HEK293 (cell line): ENCODE results near the gene CELSR1.

ENCODE experiments used
- ZNF121 ChIP-seq: fragments of 450-650 bp; formaldehyde crosslinking; IDR thresholded peaks from 2 replicates; pipeline ENCODE4 v1.5.1; 2016; ENCODE audit warnings: missing biosample characterization, missing genetic modification characterization
- ZNF266 ChIP-seq: fragments of 450-650 bp; formaldehyde crosslinking; IDR thresholded peaks from 2 replicates; pipeline ENCODE4 v1.5.1; 2016; ENCODE audit warnings: missing biosample characterization, missing genetic modification characterization, low read depth
- ZNF785 ChIP-seq: fragments of 450-650 bp; formaldehyde crosslinking; IDR thresholded peaks from 2 replicates; pipeline ENCODE4 v1.5.1; 2016; ENCODE audit warnings: missing biosample characterization, missing genetic modification characterization
- TF ChIP-seq, protein P1 (sequence below): fragments of 450-650 bp; formaldehyde crosslinking; IDR thresholded peaks from 2 replicates; pipeline ENCODE4 v1.5.1; 2016; ENCODE audit warnings: missing biosample characterization, missing genetic modification characterization
- TF ChIP-seq, protein P2 (sequence below): fragments of 450-650 bp; formaldehyde crosslinking; IDR thresholded peaks from 2 replicates; pipeline ENCODE4 v1.5.1; 2016; ENCODE audit warnings: missing biosample characterization, missing genetic modification characterization

DNA sequence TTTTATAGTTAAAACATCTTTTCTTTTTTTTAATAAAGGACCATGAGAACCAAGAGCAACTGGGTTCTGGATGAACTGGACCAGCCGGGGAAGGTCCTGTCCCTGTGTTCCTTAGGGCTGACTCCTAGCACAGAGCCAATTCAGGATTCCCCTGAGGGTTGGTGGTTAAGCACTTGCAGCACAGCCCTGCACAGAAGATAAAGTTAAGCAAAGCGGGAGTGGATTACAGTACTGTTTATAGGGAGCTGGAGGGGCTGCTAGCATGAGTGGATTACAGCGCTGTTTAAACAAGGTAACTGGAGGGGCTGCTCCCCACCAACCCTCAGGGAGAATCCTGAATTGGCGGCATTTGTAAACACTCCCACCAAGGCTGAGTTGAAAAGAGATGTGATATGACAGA is 90.6 kb downstream of the CELSR1 start:
- TF ChIP-seq, protein P1, sequence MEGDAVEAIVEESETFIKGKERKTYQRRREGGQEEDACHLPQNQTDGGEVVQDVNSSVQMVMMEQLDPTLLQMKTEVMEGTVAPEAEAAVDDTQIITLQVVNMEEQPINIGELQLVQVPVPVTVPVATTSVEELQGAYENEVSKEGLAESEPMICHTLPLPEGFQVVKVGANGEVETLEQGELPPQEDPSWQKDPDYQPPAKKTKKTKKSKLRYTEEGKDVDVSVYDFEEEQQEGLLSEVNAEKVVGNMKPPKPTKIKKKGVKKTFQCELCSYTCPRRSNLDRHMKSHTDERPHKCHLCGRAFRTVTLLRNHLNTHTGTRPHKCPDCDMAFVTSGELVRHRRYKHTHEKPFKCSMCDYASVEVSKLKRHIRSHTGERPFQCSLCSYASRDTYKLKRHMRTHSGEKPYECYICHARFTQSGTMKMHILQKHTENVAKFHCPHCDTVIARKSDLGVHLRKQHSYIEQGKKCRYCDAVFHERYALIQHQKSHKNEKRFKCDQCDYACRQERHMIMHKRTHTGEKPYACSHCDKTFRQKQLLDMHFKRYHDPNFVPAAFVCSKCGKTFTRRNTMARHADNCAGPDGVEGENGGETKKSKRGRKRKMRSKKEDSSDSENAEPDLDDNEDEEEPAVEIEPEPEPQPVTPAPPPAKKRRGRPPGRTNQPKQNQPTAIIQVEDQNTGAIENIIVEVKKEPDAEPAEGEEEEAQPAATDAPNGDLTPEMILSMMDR, result no peak
- TF ChIP-seq ZNF121 (no peak), ZNF266 (tag by site-specific recombination) (no peak), ZNF785 (no peak)
- TF ChIP-seq, protein P2, sequence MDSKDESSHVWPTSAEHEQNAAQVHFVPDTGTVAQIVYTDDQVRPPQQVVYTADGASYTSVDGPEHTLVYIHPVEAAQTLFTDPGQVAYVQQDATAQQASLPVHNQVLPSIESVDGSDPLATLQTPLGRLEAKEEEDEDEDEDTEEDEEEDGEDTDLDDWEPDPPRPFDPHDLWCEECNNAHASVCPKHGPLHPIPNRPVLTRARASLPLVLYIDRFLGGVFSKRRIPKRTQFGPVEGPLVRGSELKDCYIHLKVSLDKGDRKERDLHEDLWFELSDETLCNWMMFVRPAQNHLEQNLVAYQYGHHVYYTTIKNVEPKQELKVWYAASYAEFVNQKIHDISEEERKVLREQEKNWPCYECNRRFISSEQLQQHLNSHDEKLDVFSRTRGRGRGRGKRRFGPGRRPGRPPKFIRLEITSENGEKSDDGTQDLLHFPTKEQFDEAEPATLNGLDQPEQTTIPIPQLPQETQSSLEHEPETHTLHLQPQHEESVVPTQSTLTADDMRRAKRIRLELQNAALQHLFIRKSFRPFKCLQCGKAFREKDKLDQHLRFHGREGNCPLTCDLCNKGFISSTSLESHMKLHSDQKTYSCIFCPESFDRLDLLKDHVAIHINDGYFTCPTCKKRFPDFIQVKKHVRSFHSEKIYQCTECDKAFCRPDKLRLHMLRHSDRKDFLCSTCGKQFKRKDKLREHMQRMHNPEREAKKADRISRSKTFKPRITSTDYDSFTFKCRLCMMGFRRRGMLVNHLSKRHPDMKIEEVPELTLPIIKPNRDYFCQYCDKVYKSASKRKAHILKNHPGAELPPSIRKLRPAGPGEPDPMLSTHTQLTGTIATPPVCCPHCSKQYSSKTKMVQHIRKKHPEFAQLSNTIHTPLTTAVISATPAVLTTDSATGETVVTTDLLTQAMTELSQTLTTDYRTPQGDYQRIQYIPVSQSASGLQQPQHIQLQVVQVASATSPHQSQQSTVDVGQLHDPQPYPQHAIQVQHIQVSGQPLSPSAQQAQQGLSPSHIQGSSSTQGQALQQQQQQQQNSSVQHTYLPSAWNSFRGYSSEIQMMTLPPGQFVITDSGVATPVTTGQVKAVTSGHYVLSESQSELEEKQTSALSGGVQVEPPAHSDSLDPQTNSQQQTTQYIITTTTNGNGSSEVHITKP (tag by site-specific recombination), result no peak
